HFFc6 (cell line): Measurements from ENCODE around the gene NECTIN4. TPM values are rescaled to one million over a fixed set of nuclear protein-coding genes. Genes with fewer than 3 reads are reported as not detected.

Source experiments
- DNase-seq: peaks from one replicate; pipeline ENCODE4 v3.0.0-alpha.2; 2018
- H3K27ac Mint-ChIP-seq: 2 replicates; pipeline ENCODE4 v1.8.0; 2020; ENCODE audit warnings: mild to moderate bottlenecking, mixed read lengths
- H3K27me3 Mint-ChIP-seq: 2 replicates; pipeline ENCODE4 v1.8.0; 2021; ENCODE audit warnings: mild to moderate bottlenecking, moderate library complexity, mixed read lengths; ENCODE audit not compliant: insufficient read depth
- H3K36me3 Mint-ChIP-seq: 2 replicates; pipeline ENCODE4 v1.8.0; 2021; ENCODE audit warnings: low read depth, mixed read lengths
- H3K4me1 Mint-ChIP-seq: 2 replicates; pipeline ENCODE4 v1.8.0; 2020; ENCODE audit warnings: low read depth, mixed read lengths
- H3K4me3 Mint-ChIP-seq: 2 replicates; pipeline ENCODE4 v1.8.0; 2020; ENCODE audit warnings: mild to moderate bottlenecking, moderate library complexity, mixed read lengths
- H3K9me3 Mint-ChIP-seq: 2 replicates; pipeline ENCODE4 v1.8.0; 2020; ENCODE audit warnings: mild to moderate bottlenecking, mixed read lengths
- CTCF ChIP-seq: fragments of 200-600 bp; sonication (generic); IDR thresholded peaks from 2 replicates; pipeline ENCODE4 v1.5.0; 2021; ENCODE audit warnings: antibody characterized with exemption, mild to moderate bottlenecking
- long read RNA-seq: library from polyadenylated mRNA; unstranded; transcript quantifications from one replicate; pipeline ENCODE4 v2.0.0, GENCODE V29; 2019
- total RNA-seq, 6 experiments: library from RNA; stranded (reverse); fragmentation: NEBNext Ultra II Directional; extraction: Animal tissue kit (Norgen Biotek cat#: 25700); gene quantifications; 2 replicates in 1 of 6; 3 replicates in 5 of 6; pipeline ENCODE4 v1.2.3, GENCODE V29; 2021

NECTIN4 gene
- under 1 TPM in 2 of 6 experiments, not detected in 4; 0.09 to 0.14 TPM for total RNA-seq
- long read RNA-seq, partial matches to known transcripts = 0 of 1 reads
- long read RNA-seq, other reads (novel, unspliced or antisense) = 1 of 1 reads

- Mint-ChIP-seq H3K27ac (peak within 1 kb of the TSS; percentile 40), H3K9me3 (no peaks in the 10 kb centered on the region), H3K27me3 (peaks cover 2% of the 10 kb centered on the region; the same call in 1 of the 2 replicates), H3K36me3 (no peaks in the 10 kb centered on the region), H3K4me1 (peaks cover 59% of the 10 kb centered on the region), H3K4me3 (no peak within 1 kb of the TSS)
- no peak for TF ChIP-seq CTCF
- DNase-seq = no peak
Observed at GRCh38 chr1:161089251-161089924, at the start of gene NECTIN4. TSS of gene NECTIN4 (minus strand) at chr1:161089558. CDS start at chr1:161089296, 262 bp downstream.

- H3K36me3 Mint-ChIP-seq = 0 out of 2 replicates have a peak, but pooled peaks cover 4% of the 10 kb centered on the region
- peak overlapping the region; percentile 14; the same call in 1 of the 2 replicates for H3K27ac Mint-ChIP-seq
- H3K27me3 Mint-ChIP-seq = no peaks in the 10 kb centered on the region
- TF ChIP-seq CTCF = no peak
- H3K9me3 Mint-ChIP-seq = no peaks in the 10 kb centered on the region
- H3K4me3 Mint-ChIP-seq = no peak overlapping the region
- no peak for DNase-seq
- peaks cover 10% of the 10 kb centered on the region; the same call in 1 of the 2 replicates for H3K4me1 Mint-ChIP-seq
Observed at GRCh38 chr1:161138431-161138830, 49.1 kb upstream of the NECTIN4 start.

GRCh38 chr1:161137881-161138280, 48.5 kb upstream of the NECTIN4 start:
- no peaks in the 10 kb centered on the region for H3K27me3 Mint-ChIP-seq
- H3K9me3 Mint-ChIP-seq = no peaks in the 10 kb centered on the region
- no peak overlapping the region for H3K4me3 Mint-ChIP-seq
- H3K4me1 Mint-ChIP-seq = peaks cover 10% of the 10 kb centered on the region; the same call in 1 of the 2 replicates
- DNase-seq = no peak
- TF ChIP-seq CTCF = no peak
- H3K36me3 Mint-ChIP-seq = 0 out of 2 replicates have a peak, but pooled peaks cover 4% of the 10 kb centered on the region
- H3K27ac Mint-ChIP-seq = 0 out of 2 replicates have a peak overlapping the region, but pooled peaks have one; percentile 7

DNA sequence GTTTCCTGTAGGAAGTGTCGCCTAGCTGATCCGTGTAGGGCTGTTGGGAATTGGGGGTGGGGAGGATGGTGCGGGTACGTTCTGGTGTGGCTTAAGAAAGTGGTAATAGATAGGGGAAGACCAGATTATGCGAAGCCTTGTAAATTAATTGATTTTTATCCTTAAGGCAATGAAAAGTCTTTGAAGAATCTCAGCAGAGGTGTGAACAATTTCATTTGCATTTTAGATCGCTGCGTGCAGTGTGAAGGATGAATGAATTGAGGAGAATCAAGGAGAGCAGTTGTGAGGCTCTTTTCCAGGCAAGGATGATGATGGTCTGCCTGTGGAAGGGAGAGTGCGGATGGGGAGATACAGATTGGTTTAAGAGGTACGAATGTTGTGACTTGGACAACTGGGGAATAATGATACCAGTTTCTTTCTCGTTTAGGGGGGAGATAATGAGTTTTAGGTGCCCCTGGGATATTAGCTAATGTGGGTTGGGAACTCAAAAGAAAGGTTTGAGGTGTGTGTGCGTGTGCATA, 43.9 kb upstream of the NECTIN4 start:
- peaks cover 19% of the 10 kb centered on the region; the same call in 1 of the 2 replicates for H3K36me3 Mint-ChIP-seq
- no peak for DNase-seq
- H3K27me3 Mint-ChIP-seq = 0 out of 2 replicates have a peak, but pooled peaks cover 1% of the 10 kb centered on the region
- H3K9me3 Mint-ChIP-seq = no peaks in the 10 kb centered on the region
- no peak for TF ChIP-seq CTCF
- peaks cover 28% of the 10 kb centered on the region for H3K4me1 Mint-ChIP-seq
- no peak overlapping the region for H3K27ac Mint-ChIP-seq
- H3K4me3 Mint-ChIP-seq = no peak overlapping the region

- peak; percentile 37; the same call in 1 of the 2 replicates for TF ChIP-seq CTCF
Observed at GRCh38 chr1:161132410-161133219, 43.3 kb upstream of the NECTIN4 start, which contains the start of gene DEDD. TSS of gene DEDD (minus strand) at chr1:161132667. CDS start at chr1:161124462, 8,205 bp downstream.

More at GRCh38 chr1:161132410-161133219, 43.3 kb upstream of the NECTIN4 start, which contains the start of gene DEDD:
- no peak within 1 kb of the TSS for H3K4me3 Mint-ChIP-seq
- peaks cover 23% of the 10 kb centered on the region; the same call in 1 of the 2 replicates for H3K36me3 Mint-ChIP-seq
- 0 out of 2 replicates have a peak, but pooled peaks cover 1% of the 10 kb centered on the region for H3K27me3 Mint-ChIP-seq
- peak; percentile 97 for DNase-seq
- no peaks in the 10 kb centered on the region for H3K9me3 Mint-ChIP-seq
- H3K4me1 Mint-ChIP-seq = peaks cover 24% of the 10 kb centered on the region
- H3K27ac Mint-ChIP-seq = no peak within 1 kb of the TSS
